ENCODE measurements around the gene RARB.

GRCh38 chr3:25420885-25421284, 7.2 kb upstream of the RARB start:
- TF ChIP-seq CTCF (IDR thresholded peaks at IDR 0.05; ENCODE audit: low read depth, low read length) = no peak
- TF ChIP-seq EZH2phosphoT487 (IDR thresholded peaks at IDR 0.05; ENCODE audit: low read depth) = no peak
